Right hindlimb (tissue), 1 donor: ENCODE measurements around the gene CDC45.
"Not testable (repeated sequence)": the region's sequence is repeated elsewhere in the genome, so short reads cannot be mapped to it uniquely, and the experiment has no call there.

Source experiments
- DNase-seq: peaks from one replicate; pipeline ENCODE4 v3.0.0-alpha.2; 2018

CDC45 gene

GRCh38 chr22:19479355-19480172 is at the start of gene CDC45:
TSS of gene CDC45 (plus strand) at chr22:19479920. CDS start at chr22:19479969, 49 bp downstream.
- DNase-seq = peak; percentile 99

- peak; percentile 45 for DNase-seq
Measured at GRCh38 chr22:19429950-19430889, 49.5 kb upstream of the CDC45 start.

- peak; percentile 34 for DNase-seq
Measured at GRCh38 chr22:19430890-19431541, 48.7 kb upstream of the CDC45 start.

- DNase-seq = peak; percentile 88
Measured at GRCh38 chr22:19431649-19432132, 48.0 kb upstream of the CDC45 start, which contains the start of gene HIRA. TSS of gene HIRA (minus strand) at chr22:19431733. CDS start at chr22:19431476, 257 bp downstream.

- peak; percentile 97 for DNase-seq
Measured at GRCh38 chr22:19432133-19432851, 47.4 kb upstream of the CDC45 start, which contains the start of gene MRPL40. TSS of gene MRPL40 (plus strand) at chr22:19432545. CDS start at chr22:19432555, 10 bp downstream.

- no peak for DNase-seq
Measured at GRCh38 chr22:19434401-19434800, 45.3 kb upstream of the CDC45 start.

- no peak for DNase-seq
Measured at GRCh38 chr22:19434829-19435580, 44.7 kb upstream of the CDC45 start.

- DNase-seq = not testable (repeated sequence)
Measured at GRCh38 chr22:19436444-19437161, 43.1 kb upstream of the CDC45 start.

GRCh38 chr22:19438298-19438697 is 41.4 kb upstream of the CDC45 start:
- DNase-seq = no peak

- no peak for DNase-seq
Measured at GRCh38 chr22:19440411-19441195, 39.1 kb upstream of the CDC45 start.

- DNase-seq = no peak
Measured at GRCh38 chr22:19442166-19442565, 37.6 kb upstream of the CDC45 start.

GRCh38 chr22:19443544-19444211 is 36.0 kb upstream of the CDC45 start:
- DNase-seq = no peak

GRCh38 chr22:19445279-19445982 is 34.3 kb upstream of the CDC45 start:
- DNase-seq = not testable (repeated sequence)

- DNase-seq = no peak
Measured at GRCh38 chr22:19446603-19447329, 33.0 kb upstream of the CDC45 start.

- DNase-seq = peak; percentile 95
Measured at GRCh38 chr22:19447330-19448075, 32.2 kb upstream of the CDC45 start, which contains the start of gene C22orf39. TSS of gene C22orf39 (minus strand) at chr22:19447711. CDS start at chr22:19447688, 23 bp downstream.

GRCh38 chr22:19448076-19448607 is 31.6 kb upstream of the CDC45 start:
- peak; percentile 75 for DNase-seq
